Urothelium cell line (cell line): ENCODE results near the gene GALNT12.

Source experiments
- DNase-seq: peaks from one replicate; pipeline ENCODE4 v3.0.0; 2011; ENCODE audit warnings: low spot score, mixed read lengths
- FAIRE-seq: peaks from 2 replicates; lab custom pipeline; 2011; peaks lifted over from hg19 to GRCh38; lab: Jason Lieb, UNC

Gene GALNT12

DNA sequence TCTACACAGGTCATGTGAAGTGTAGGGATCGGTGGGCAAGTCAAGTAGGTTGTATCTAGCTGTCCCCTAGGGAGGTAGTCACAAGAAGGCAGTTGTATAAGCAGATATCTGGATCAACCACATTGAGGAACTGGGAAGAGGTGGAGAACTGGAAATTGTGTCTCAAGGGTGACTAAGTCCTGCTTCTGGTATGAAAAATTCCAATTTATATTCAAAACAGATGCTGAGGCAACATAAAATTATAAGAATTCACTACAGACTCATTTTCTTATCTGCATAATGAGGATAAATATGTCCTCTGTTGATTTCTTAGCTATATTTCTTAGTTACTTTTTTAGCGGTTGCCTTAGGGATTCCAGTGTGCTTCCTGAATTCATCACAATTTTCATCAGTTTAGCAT, 46.8 kb downstream of the GALNT12 start:
- no peak for FAIRE-seq
- no peak for DNase-seq

- FAIRE-seq (no peak), DNase-seq (no peak)
These were observed 48.1 kb downstream of the GALNT12 start for GRCh38 chr9:98855592-98855991.

DNA sequence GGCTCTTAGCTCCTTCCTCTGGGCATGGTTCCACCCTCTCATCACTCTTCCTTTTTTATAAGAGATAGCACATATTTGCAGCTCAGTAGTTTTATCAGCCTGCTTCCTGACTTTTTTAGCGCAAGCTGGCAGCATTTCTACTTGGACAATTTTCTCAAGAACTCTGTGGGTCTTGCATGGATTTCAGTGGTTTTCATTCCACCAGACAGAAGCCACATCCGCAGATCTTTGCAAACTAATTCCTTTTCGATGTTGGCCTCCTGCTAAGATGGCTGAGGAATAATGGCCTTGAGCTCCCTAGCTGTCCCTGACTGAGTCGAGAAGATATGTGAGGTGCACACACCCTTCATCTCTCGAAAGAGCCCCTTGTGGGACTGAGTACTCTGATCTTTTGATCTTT, 49.5 kb downstream of the GALNT12 start:
- FAIRE-seq, result no peak
- no peak for DNase-seq

DNA sequence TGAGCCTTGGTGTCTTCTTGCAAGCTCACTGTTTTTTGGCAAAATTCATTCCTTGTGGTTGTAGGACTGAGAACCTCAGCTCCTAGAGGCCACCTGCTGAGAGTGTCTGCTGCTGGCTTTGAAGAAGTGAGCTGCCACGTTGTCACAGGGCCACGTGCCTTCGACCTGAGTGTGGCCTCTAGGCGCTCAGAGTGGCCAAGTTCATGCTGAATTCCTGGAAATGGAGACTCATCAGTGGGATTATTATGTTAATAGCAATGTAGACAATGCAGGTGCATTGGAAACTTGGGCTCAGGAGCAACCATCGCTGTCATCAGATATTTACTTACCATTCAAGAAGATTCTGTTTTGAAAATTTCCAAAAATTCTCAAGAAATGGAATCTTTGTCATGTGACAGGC, 52.5 kb downstream of the GALNT12 start:
- no peak for DNase-seq
- no peak for FAIRE-seq

DNA sequence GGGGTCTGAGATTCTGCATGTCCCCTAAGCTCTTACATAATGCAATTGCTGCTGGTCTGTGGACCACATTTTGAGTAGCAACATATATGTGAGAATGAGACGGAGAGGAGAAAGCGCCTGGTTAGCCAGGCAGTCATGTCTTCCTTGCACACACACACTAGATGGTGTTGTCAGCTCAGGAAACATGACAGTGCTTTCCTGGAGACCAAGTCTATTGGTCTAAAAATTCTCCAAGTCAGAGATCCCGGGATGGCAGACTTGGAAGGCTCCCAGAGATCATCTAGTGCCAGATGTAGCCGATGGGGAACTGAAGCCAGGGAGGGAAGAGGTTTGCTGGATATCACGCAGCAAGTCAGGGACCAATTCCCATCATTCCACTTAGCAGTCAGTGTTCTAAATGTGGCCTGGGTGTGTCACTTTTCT, 53.4 kb downstream of the GALNT12 start:
- DNase-seq (peak; percentile 42), FAIRE-seq (no peak)

DNA sequence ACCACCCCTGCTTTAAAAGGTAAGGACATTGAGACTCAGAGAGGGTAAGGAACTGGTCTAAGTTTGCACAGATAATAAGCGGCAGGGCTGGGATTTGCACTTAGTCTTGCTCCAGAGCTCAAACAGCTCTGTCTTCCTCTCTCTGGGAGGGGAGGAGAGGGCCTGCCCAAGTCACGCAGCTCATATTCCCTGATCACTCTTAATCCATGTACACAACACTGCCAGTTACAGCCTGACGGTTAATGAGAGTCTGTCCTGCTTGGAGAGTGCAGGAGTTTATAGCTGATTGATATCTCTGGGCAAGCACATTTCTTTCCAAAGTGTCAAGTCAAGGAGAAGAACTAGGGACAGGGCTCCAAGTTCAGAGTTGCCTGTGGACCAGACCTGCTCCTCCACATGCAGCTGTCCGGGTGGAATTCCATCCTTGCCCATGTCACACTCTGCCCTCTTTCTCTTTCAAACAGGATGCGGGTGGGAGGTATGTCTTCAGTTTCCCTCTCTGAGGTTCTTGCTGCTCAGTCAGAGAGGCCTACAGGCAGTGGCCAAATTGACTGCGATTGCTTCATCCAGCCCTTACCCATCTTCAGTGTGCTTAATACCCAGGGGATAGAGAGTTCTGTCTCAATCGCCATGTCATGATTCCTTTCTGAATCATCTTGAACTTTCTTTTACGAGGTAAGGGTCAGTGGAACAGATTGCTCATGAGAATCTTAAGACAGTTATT, 54.5 kb downstream of the GALNT12 start:
- no peak for FAIRE-seq

DNA sequence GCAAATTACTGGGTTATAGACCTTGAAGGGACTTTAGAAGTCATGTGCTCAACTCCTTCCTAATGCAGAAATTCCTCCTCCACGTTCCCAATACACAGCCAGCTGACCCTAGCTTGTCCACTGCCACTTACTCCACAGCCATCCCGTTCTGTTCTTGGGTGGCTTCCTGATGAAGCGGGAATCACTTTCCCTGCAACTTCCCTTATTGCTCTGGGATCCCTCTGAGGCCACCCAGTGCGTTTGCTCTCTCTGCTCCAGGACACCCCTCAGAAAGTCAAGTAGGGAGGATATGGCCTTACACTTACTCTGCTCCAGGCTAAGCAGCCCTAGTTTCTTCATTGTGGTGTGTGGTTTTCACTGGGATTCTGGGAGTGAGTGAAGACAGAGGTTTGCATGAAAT, 55.5 kb downstream of the GALNT12 start:
- FAIRE-seq (no peak), DNase-seq (no peak)

More for the DNA sequence above, 54.5 kb downstream of the GALNT12 start:
- peak; percentile 36 for DNase-seq

- no peak for DNase-seq
- FAIRE-seq, result no peak
These were observed 57.1 kb downstream of the GALNT12 start for GRCh38 chr9:98864281-98865174.

- FAIRE-seq (no peak), DNase-seq (no peak)
These were observed 57.9 kb downstream of the GALNT12 start for GRCh38 chr9:98865284-98865875.

- DNase-seq, result peak; percentile 40
- no peak for FAIRE-seq
These were observed 59.1 kb downstream of the GALNT12 start for GRCh38 chr9:98866435-98867102.

DNA sequence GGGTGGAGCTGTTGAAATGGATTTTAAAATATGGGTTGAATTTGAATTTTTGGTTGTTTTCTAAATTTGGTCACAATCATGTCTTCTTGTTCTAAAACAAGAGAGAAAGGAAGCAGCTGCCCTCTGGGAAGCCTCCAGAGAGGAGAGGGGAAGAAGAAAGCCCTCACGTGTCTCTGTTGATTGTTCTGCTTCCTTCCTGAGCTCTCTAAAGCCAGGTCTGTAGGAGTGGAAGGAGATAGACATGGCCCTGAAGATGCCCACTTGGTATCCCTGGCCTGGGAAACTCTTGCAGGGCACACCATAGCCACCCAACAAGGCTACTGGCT, 59.6 kb downstream of the GALNT12 start:
- FAIRE-seq (no peak), DNase-seq (no peak)

- FAIRE-seq (no peak), DNase-seq (peak; percentile 68)
These were observed 60.1 kb downstream of the GALNT12 start for GRCh38 chr9:98867429-98868168.

- no peak for DNase-seq
- FAIRE-seq, result no peak
These were observed 61.7 kb downstream of the GALNT12 start for GRCh38 chr9:98869078-98869745.

DNA sequence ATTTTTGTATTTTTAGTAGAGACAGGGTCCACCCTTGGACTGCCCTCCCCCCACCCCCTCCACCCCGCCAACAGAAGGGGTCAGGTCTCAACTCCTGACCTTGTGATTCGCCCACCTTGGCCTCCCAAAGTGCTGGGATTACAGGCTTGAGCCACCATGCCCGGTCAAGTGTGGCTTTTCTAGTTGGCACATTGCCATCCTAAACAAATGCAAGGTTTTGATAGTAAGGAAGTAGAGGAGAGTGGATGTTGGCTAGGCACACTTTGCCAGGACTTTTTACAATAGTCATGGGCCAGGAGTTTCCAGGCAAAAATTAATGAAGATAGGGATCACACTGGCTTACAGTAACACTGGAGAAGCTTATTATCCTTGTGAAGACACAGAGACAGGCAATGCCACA, 62.4 kb downstream of the GALNT12 start:
- no peak for FAIRE-seq

GRCh38 chr9:98870782-98871557, 63.5 kb downstream of the GALNT12 start:
- no peak for FAIRE-seq

More for the DNA sequence above, 62.4 kb downstream of the GALNT12 start:
- DNase-seq, result no peak

GRCh38 chr9:98871558-98872065, 64.1 kb downstream of the GALNT12 start:
- DNase-seq, result no peak
- no peak for FAIRE-seq

More at GRCh38 chr9:98870782-98871557, 63.5 kb downstream of the GALNT12 start:
- no peak for DNase-seq

- DNase-seq, result no peak
- FAIRE-seq, result no peak
These were observed 66.1 kb downstream of the GALNT12 start for GRCh38 chr9:98873526-98873925.

GRCh38 chr9:98873951-98874371, 66.5 kb downstream of the GALNT12 start:
- FAIRE-seq, result no peak
- peak; percentile 36 for DNase-seq

DNA sequence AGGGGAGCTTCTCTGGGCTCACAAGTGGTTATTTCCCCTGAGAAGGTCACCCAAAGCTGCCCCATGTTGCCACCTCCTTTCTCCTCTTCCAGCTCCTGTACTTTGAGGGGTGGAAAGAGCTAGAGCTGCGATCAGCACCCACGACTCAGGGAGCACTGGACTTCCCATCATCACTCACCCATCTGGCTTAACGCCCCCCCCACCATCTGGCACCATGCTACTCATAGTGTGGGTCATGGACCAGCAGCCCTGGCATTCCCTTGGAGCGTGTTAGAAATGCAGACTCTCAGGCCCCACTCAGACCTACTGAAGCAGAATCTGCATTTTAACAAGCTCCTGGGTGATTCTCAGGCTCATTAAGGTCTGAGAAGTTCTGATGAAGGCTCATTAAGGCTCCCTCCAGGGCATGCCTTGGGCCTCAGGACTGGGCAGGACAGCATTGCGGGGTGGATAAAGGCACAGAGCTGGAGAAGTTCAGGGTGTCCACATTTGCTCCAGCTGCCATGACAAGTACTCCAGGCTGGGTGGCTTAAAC, 67.3 kb downstream of the GALNT12 start:
- no peak for DNase-seq
- no peak for FAIRE-seq
